ENCODE data around the gene HOXB5. TPM values are rescaled to one million over a fixed set of nuclear protein-coding genes. Genes with fewer than 3 reads are reported as not detected.

The HOXB5 gene
- total RNA-seq, 1 donor from 2014 or later = not detected

- Histone ChIP-seq H3K4me2 (no peak overlapping the region), H3K27me3 (peaks cover 100% of the 10 kb centered on the region), H3F3A (ENCODE audit: low read depth) (peaks cover 1% of the 10 kb centered on the region), H2AFZ (replicated peaks) (no peak overlapping the region), H3K36me3 (no peaks in the 10 kb centered on the region), H4K20me1 (ENCODE audit: low read depth) (peaks cover 93% of the 10 kb centered on the region), H3K4me1 (no peaks in the 10 kb centered on the region), H3K9ac (no peak overlapping the region), H3K4me3 (no peak overlapping the region), H3K27ac (no peak overlapping the region), H3K9me3 (ENCODE audit: low read depth) (no peaks in the 10 kb centered on the region), H3K79me2 (ENCODE audit: low read depth) (no peaks in the 10 kb centered on the region)
- Mint-ChIP-seq H3K9me3 (peaks cover 13% of the 10 kb centered on the region), H3K36me3 (no peaks in the 10 kb centered on the region), H3K4me1 (peaks cover 4% of the 10 kb centered on the region), H3K27ac (no peak overlapping the region), H3K27me3 (ENCODE audit: insufficient read depth, low read depth) (peaks cover 91% of the 10 kb centered on the region), H3K4me3 (no peak overlapping the region)
- DNase-seq (ENCODE audit: low spot score) = no peak
- no peak for TF ChIP-seq EZH2 (IDR thresholded peaks at IDR 0.05)
- no peak for TF ChIP-seq EZH2phosphoT487 (IDR thresholded peaks at IDR 0.05)
- no peak for TF ChIP-seq CTCF (IDR thresholded peaks at IDR 0.05)
Measured at GRCh38 chr17:48606892-48607614, 13.5 kb upstream of the HOXB5 start.

DNA sequence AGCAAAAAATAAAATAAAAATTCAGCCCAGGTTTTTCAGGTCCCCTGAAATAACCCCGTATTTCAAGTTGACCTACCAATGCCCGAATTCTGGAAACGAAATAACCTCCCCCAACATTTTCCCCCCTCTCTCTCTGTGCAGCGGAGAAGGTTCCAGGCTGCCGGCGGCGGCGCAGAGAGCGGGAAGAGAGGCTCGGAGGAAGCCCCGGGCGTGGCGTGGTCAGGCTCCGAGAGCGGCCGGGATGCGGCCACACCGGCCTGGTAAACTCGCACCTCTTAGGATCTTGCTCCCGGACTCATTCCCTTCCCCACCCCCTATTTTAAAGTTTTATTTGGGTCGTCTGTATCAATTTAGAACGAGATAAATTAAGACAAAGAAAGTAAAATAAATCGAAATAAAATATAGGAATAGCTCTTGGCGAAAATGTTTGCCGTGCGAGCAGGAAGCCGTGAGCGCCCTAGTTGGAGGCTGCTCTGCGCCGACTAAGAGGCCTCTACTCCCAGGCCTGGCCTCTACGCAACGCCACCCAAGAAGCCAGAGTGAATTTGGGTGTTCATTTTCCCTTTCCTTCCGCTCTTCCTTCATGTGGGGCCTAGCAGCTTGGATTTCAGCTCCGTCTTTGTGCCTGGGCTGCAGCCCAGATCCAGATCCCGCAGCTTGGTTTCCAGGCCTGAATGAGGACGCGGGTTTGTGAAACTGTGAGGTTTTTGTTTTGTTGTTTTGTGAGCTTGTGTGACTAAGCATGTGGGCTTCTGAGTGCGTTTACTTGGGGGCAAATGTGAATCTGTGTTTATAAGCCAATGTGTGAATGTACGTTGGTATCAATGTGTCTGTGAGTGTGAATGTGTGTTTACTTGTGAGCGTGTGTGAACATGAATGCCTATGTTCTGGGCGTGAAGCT lies 12.7 kb upstream of the HOXB5 start:
- no peak overlapping the region for H3K27ac ChIP-seq
- no peaks in the 10 kb centered on the region for H3F3A ChIP-seq (ENCODE audit: low read depth)
- Mint-ChIP-seq H3K27me3 (ENCODE audit: insufficient read depth, low read depth) (peaks cover 93% of the 10 kb centered on the region), H3K9me3 (peaks cover 13% of the 10 kb centered on the region), H3K36me3 (no peaks in the 10 kb centered on the region), H3K4me1 (peaks cover 4% of the 10 kb centered on the region), H3K4me3 (no peak overlapping the region), H3K27ac (no peak overlapping the region)
- no peak overlapping the region for H3K4me3 ChIP-seq
- no peak overlapping the region for H2AFZ ChIP-seq (replicated peaks)
- no peaks in the 10 kb centered on the region for H3K79me2 ChIP-seq (ENCODE audit: low read depth)
- no peak overlapping the region for H3K4me2 ChIP-seq
- no peak overlapping the region for H3K9ac ChIP-seq
- H3K36me3 ChIP-seq = no peaks in the 10 kb centered on the region
- H3K27me3 ChIP-seq = peaks cover 100% of the 10 kb centered on the region
- no peaks in the 10 kb centered on the region for H3K9me3 ChIP-seq (ENCODE audit: low read depth)
- TF ChIP-seq EZH2phosphoT487 (IDR thresholded peaks at IDR 0.05) (peak; percentile 92), CTCF (IDR thresholded peaks at IDR 0.05) (no peak), EZH2 (IDR thresholded peaks at IDR 0.05) (peak; percentile 100)
- DNase-seq (ENCODE audit: low spot score) = peak; percentile 48
- H3K4me1 ChIP-seq = no peaks in the 10 kb centered on the region
- H4K20me1 ChIP-seq (ENCODE audit: low read depth) = peaks cover 93% of the 10 kb centered on the region

DNA sequence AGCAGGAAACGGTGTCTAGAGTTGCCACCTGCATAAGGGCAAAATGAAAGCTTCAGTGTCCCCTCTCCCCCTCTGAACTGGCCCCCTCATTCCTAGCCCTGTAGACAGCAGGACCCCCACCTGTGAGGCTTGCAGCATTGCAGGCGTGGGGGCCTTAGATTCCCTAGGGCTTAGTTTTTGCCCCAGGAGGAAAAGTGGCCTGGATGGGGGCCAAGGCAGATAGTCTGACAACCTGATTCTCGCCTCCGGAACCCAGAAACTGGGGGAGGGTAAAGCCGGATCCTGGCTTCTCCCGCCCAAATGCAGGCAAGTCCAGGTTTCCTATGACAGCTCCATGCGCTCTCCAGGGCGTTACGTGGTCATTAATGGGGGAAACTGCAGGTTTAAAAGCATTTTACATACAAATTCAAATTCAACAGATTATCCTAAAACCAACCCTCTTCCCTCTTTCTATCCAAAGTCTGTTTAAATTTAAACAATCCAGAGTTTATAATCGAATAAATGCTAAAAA lies 11.9 kb upstream of the HOXB5 start:
- Histone ChIP-seq H4K20me1 (ENCODE audit: low read depth) (peaks cover 94% of the 10 kb centered on the region), H3K79me2 (ENCODE audit: low read depth) (no peaks in the 10 kb centered on the region), H3K27me3 (peaks cover 100% of the 10 kb centered on the region), H3K27ac (no peak overlapping the region), H3K4me2 (no peak overlapping the region), H3K36me3 (no peaks in the 10 kb centered on the region), H3K4me3 (no peak overlapping the region), H3F3A (ENCODE audit: low read depth) (no peaks in the 10 kb centered on the region), H3K9me3 (ENCODE audit: low read depth) (no peaks in the 10 kb centered on the region), H3K9ac (no peak overlapping the region), H3K4me1 (no peaks in the 10 kb centered on the region), H2AFZ (replicated peaks) (no peak overlapping the region)
- peaks cover 13% of the 10 kb centered on the region for H3K9me3 Mint-ChIP-seq
- no peak for DNase-seq (ENCODE audit: low spot score)
- H3K4me3 Mint-ChIP-seq = no peak overlapping the region
- H3K4me1 Mint-ChIP-seq = no peaks in the 10 kb centered on the region
- no peak for TF ChIP-seq EZH2phosphoT487 (IDR thresholded peaks at IDR 0.05)
- no peak overlapping the region for H3K27ac Mint-ChIP-seq
- peaks cover 93% of the 10 kb centered on the region for H3K27me3 Mint-ChIP-seq (ENCODE audit: insufficient read depth, low read depth)
- H3K36me3 Mint-ChIP-seq = no peaks in the 10 kb centered on the region
